GM10266 (cell line): Measurements from ENCODE around the gene ROMO1.
"Not testable (repeated sequence)": the region's sequence is repeated elsewhere in the genome, so short reads cannot be mapped to it uniquely, and the experiment has no call there.

ENCODE experiments used
- DNase-seq: peaks from one replicate; pipeline ENCODE4 v3.0.0; 2012; ENCODE audit errors: extremely low spot score
- CTCF ChIP-seq: IDR thresholded peaks from 2 replicates; pipeline ENCODE4 v1.5.1; 2012; ENCODE audit warnings: mild to moderate bottlenecking, low read depth; ENCODE audit not compliant: control insufficient read depth, insufficient read depth; ENCODE audit errors: missing control alignments

The ROMO1 gene

GRCh38 chr20:35721621-35722020 is 22.4 kb downstream of the ROMO1 start:
- no peak for TF ChIP-seq CTCF

GRCh38 chr20:35723275-35723639 is 24.1 kb downstream of the ROMO1 start:
- DNase-seq, result not testable (repeated sequence)

More at GRCh38 chr20:35721621-35722020, 22.4 kb downstream of the ROMO1 start:
- no peak for DNase-seq

DNA sequence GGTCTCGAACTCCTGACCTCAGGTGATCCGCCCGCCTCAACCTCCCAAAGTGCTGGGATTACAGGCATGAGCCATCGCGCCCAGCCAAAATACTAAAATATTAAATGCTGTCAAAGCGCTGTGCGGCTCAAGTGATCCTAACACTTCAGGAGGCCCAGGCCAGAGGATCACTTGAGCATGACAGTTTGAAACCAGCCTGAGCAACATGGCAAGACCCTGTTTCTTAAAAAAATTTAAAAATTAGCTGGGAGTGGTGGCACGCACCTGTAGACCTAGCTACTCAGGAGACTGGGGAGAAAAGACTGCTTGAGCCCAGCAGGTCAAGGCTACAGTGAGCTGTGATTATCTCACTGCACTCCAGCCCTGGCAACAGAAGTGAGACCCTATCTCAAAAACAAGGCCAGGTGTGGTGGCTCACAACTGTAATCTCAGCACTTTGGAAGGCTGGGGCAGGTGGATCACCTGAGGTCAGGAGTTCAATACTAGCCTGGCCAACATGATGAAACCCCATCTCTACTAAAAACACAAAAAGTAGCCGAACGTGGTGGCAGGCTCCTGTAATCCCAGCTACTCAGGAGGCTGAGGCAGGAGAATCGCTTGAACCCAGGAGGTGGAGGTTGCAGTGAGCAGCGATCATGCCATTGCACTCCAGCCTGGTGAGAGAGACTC is 24.6 kb downstream of the ROMO1 start:
- not testable (repeated sequence) for DNase-seq

GRCh38 chr20:35724321-35725230 is 25.4 kb downstream of the ROMO1 start:
- no peak for DNase-seq
- no peak for TF ChIP-seq CTCF

DNA sequence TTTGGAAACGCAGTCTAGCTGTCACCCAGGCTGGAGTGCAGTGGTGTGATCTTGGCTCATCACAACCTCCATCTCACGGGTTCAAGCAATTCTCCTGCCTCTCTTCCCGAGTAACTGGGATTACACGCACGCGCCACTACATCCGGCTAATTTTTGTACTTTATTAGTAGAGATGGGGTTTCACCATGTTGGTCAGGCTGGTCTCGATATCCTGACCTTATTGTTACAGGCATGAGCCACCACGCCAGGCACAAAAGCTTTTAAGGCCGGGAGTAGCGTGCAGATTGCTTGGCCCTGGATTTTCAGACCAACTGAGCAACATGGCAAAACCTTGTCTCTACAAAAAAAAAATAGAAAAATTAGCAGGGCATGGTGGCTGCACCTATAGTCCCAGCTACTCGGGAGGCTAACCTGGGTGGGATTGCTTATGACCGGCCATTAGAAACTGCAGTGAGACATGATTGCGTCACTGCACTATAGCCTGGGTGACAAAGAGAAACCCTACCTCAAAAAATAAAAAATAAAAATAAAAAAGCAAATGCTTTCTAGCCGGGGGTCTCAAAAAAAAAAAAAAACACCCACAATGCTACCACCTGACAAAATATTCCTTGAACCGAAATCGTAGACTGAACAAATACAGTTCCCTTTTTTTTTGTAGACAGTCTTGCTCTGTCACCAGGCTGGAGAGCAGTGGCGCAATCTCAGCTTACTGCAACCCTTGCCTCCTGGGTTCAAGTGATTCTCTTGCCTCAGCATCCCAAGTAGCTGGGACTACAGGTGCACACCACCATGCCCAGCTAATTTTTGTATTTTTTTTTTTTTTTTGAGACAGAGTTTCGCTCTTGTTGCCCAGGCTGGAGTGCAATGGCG is 27.9 kb downstream of the ROMO1 start:
- DNase-seq, result no peak
- TF ChIP-seq CTCF, result no peak

GRCh38 chr20:35729283-35729807 is 30.1 kb downstream of the ROMO1 start:
- no peak for DNase-seq
- no peak for TF ChIP-seq CTCF

DNA sequence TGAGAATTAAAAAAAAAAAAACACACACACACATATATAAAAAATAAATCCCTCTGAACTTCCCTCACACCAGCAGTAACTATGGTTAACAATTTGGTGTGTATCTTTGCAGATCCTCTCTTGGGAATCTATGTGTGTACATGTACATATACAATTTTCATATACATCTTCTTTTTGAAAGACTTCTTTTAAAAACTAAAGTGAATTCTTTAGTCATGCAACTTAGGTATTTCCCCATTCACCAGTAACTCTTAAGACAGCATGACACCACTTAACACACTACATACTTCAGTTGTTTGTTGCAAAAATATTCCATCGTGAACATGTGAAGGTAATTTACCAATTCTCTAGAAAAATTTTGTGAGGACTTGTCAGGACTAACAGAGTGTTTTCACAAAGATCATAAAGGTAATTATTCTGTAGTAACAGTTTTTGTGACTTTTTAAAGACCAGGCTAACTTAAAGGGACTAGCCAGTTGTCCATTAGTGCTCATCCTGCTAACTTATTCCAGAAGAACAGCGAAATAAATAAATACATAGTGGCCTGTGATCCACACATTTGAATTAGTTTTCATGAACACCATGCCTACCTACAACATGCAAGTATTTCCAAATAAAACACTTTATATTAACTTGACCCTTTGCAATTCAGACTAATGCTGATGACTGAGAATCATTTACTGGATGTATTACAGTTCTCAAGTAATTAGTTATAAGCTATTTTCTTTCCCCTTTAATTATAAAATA is 30.8 kb downstream of the ROMO1 start:
- no peak for DNase-seq

More for the DNA sequence above, 30.8 kb downstream of the ROMO1 start:
- no peak for TF ChIP-seq CTCF
